Activated CD8-positive, alpha-beta memory T cell treated with anti-CD3 and anti-CD28 coated beads for 1 hour (primary cell): ENCODE data around the gene UBE2R2.
"Not testable (repeated sequence)": the region's sequence is repeated elsewhere in the genome, so short reads cannot be mapped to it uniquely, and the experiment has no call there.

Experiments
- DNase-seq, 2 donors: peaks; one replicate each; pipeline ENCODE4 v3.0.0-alpha.2; 2020; ENCODE audit warnings: low read depth in 1 of 2; ENCODE audit errors: extremely low read depth in 1 of 2

Gene UBE2R2

DNA sequence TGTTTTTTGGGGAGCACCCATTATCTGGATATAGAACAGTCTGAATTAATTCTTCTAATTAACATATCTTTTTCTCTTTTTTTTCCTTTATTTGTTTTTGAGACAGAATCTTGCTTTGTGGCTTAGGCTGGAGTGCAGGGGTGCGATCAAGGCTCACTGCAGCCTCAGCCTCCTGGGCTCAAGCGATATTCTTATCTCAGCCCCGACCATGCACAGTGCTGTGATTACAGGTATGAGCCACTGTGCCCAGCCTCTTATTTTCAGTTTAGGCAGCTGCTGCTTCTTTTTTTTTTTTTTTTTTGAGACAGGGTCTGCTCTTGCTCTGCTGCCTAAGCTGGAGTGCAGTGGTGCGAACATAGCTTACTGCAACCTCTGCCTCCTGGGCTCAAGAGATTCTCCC is 20.2 kb downstream of the UBE2R2 start:
- no peak for DNase-seq

DNA sequence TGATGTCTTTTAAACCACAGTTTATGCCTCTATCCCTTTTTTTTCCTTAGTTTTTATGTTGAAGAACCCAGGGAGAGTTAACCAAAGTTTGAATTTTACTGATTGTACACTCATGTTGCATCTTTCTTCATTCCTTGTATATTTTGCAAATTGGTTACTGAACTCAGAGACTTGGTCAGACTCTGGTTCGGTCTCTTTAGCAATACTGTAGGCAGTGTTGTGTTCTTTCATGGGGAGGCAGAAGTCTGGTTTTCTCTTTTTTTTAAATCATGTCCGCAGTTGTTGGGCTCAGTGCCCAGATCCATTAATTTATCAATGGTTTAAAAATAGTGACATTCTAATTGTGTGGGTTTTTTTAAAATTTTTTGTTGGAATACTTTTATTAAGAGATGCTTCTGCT is 23.4 kb downstream of the UBE2R2 start:
- DNase-seq: no peak

DNA sequence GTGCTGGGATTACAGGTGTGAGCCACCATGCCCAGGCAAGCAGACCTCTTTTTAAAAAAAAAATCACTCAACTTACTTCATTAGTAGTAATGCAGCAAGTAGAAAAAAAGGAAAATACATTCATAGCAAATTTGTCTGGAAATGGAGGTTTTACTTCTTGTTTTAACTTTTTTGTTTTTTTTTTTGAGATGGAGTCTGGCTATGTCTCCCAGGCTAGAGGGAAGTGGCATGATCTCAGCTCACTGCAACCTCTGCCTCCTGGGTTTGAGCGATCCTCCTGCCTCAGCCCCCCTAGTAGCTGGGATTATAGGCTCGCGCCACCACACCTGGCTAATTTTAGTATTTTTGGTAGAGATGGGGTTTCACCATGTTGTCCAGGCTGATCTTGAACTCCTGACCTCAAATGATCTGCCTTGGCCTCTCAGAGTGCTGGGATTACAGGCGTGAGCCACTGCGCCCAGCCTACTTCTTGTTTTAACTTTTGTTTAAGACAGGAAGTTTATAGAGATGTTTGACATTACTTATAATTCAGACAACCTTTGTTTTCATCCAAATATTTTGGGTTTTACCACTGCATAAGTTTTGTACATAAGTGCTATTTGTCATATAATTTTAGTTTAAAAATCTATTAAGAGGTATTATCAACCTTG is 26.5 kb downstream of the UBE2R2 start:
- no peak for DNase-seq

DNA sequence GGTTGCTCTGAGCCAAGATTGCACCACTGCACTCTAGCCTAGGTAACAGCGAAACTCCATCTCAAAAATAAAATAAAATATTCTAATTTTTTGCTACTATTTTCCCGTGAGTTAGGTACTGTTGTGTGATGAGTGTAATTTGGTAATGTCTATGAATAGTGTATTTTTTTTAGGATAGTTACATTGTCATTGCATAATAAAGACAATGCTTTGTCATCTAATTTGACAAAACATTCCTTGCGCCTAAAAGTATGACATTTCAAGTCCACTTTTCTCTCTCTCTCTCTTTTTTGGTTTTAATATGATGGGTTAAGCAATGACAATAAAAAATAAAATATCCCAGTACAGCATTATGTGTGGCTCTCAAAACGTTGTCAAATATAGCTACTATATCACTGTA is 29.3 kb downstream of the UBE2R2 start:
- DNase-seq: no peak

DNA sequence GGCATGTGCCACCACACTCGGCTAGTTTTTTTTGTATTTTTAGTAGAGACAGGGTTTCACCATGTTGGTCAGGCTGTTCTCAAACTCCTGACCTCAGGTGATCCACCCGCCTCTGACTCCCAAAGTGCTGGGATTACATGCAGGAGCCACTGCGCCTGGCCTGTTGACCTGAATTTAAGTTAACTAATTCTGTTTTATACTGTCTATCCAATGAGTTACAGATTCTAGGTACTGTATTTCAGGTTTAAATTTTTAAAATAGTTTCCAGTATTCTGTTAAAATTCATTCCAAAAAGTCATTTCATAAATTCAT is 30.9 kb downstream of the UBE2R2 start:
- DNase-seq: not testable (repeated sequence)

- DNase-seq: no peak
Observed at GRCh38 chr9:33850267-33850629, 33.3 kb downstream of the UBE2R2 start.

DNA sequence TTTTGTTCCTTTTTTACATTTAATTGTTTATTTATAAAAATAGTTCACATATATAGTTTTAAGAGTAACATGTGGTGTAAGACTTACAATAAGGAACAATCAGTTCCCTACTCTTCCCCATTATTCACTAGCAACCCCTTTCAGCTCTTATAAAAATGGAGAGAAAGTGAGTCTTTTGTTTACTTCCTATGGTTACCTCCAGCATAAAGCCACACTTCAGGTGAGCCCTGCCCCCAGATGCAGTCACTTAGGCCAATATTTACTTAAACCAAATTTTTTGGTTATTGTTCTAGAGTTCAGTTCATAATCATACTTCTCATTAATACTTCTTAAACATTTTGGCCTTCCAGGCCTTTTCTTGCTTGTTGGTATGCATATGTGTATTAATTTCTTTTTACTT is 33.7 kb downstream of the UBE2R2 start:
- no peak for DNase-seq

- no peak for DNase-seq
Observed at GRCh38 chr9:33851301-33851700, 34.3 kb downstream of the UBE2R2 start.

GRCh38 chr9:33852216-33852826 is 35.4 kb downstream of the UBE2R2 start:
- DNase-seq: peak; percentile 16 to 21

DNA sequence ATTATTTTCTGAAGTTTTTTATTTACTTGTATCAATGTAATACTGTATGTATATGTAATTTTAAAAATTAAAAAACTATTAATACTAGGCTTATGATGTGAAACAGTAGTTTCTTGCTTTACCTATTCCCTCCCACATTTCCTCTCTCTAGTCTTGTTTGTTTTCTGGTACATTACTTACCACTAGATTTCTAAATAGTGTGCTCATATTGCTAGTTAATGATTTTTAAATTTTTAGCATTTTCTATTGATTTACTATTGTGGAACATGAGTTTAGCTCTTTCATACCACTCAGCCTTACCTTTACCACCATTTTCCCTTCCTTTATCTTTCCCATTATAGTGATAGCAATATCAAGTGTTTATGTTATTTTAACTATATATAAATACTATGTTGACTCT is 39.3 kb downstream of the UBE2R2 start:
- no peak for DNase-seq

DNA sequence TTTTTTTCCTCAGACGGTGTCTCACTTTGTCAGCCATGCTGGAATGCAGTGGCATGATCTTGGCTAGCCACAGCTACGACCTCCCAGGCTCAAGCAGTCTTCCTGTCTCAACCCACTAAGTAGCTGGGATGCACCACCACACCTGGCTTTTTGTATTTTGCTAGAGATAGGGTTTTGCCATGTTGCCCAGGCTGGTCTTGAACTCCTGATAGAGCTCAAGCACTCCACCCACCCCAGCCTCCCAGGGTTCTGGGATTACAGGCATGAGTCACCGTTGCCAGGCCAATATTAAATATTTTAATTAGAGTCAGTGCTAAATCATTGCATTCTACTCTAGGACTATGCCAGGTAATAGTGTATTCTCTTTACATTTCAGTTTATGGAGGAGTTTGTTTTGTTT is 41.5 kb downstream of the UBE2R2 start:
- no peak for DNase-seq

GRCh38 chr9:33860200-33860871 is 43.4 kb downstream of the UBE2R2 start:
- DNase-seq: no peak

GRCh38 chr9:33861917-33862453 is 45.0 kb downstream of the UBE2R2 start:
- no peak for DNase-seq

GRCh38 chr9:33863027-33863426 is 46.1 kb downstream of the UBE2R2 start:
- not testable (repeated sequence) for DNase-seq

DNA sequence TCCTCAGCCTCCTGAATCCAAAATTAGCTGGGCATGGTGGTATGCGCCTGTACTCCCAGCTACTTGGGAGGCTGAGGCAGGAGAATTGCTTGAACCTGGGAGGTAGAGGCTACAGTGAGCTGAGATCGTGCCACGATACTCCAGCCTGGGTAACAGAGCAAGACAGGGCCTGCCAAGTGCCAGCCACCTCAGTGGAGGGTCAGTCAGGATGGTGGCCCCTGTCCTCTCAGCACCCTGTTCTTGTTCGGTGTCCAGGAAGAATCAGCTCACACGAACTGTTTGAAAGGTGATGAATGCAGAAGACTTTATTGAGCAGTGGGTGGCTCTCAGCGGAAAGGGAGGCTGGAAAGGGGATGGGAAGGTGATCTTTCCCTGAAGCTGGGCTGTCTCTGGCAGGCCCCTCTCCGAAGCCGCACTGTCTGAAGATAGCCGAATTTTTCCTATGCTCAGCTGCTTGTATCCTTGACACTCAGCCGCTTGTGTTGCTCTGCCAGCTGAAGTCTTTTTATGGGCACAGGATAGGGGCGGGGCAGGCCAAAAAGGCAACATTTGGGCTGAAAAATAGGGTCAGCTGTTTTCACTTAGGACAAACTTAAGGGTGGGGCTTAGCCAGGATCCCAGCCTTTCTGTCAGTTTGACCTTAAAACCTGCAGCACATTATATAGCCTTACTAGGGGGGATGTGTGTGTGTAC is 50.9 kb downstream of the UBE2R2 start:
- DNase-seq: no peak

- no peak for DNase-seq
Observed at GRCh38 chr9:33868440-33868973, 51.5 kb downstream of the UBE2R2 start.

GRCh38 chr9:33869243-33869642 is 52.3 kb downstream of the UBE2R2 start:
- DNase-seq: not testable (repeated sequence)

GRCh38 chr9:33877727-33878489 is 60.9 kb downstream of the UBE2R2 start:
- no peak for DNase-seq

GRCh38 chr9:33878691-33879366 is 61.9 kb downstream of the UBE2R2 start:
- no peak for DNase-seq
